ENCODE results near the gene COX18. TPM values are rescaled to one million over a fixed set of nuclear protein-coding genes. Genes with fewer than 3 reads are reported as not detected.

The COX18 gene, protein sequence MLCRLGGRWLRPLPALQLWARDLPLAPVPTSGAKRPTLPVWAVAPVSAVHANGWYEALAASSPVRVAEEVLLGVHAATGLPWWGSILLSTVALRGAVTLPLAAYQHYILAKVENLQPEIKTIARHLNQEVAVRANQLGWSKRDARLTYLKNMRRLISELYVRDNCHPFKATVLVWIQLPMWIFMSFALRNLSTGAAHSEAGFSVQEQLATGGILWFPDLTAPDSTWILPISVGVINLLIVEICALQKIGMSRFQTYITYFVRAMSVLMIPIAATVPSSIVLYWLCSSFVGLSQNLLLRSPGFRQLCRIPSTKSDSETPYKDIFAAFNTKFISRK
- 6.2 to 6.9 TPM (median 6.8 TPM) in 5 replicates for total RNA-seq (2022; extraction: Qiagen RNA extraction; ENCODE audit: low read depth)

DNA sequence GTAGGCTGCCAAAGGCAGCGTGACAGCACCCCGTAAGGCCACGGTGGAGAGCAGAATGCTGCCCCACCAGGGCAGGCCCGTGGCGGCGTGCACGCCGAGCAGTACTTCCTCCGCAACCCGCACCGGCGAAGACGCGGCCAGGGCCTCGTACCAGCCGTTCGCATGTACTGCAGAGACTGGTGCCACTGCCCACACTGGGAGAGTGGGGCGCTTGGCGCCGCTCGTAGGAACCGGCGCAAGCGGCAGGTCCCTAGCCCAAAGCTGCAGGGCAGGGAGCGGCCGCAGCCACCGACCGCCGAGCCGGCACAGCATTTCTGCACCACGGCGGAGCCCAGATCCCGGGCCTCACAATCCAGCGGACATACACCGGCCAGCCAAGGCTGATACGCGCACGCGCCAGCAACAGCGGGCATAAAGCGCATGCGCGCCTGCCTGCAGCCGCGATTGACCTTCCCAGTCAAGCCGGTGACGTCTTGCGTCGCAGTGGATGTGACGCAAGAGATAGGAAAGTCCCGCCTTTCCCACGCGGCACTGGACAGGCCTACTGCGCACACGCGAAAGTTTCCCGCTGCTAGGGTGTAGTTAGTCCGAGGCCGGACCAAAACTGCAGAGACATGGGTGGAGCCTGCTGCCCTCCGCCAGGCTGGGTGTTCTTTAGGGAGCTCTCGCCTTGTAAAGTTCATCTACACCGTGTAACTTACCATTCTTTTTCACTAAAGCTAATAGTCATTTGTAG, at the start of gene COX18:
COX18 (minus strand) TSS at position 379 of the 736 bp plus-strand sequence; CDS start at position 312, 67 bp downstream.

Other genes starting within 250 kb of the COX18 start
- 19.9 to 26.4 TPM (median 21.2 TPM) in 5 replicates for gene ANKRD17, start 189.1 kb upstream of the COX18 start, total RNA-seq (2022; extraction: Qiagen RNA extraction; ENCODE audit: low read depth)

All from A549 treated with ZK216348 at 1 μM for 4 hours (cell line).